HepG2 (cell line): ENCODE data around the gene NCAM2. TPM values are rescaled to one million over a fixed set of nuclear protein-coding genes. Genes with fewer than 3 reads are reported as not detected.

ENCODE experiments used
- ATAC-seq: fragments of 200-7000 bp; cut with Tn5 transposase; 3 replicates; pipeline ENCODE4 v1.9.1; 2020; ENCODE audit warnings: mild to moderate bottlenecking, moderate library complexity
- BruUV-seq: library from RNA; stranded (reverse); fragments of 400-500 nt; replicated peaks from 2 replicates; lab custom pipeline; 2021; lab: Mats Ljungman, UMichigan
- CTCF ChIA-PET: fragments of 300-600 bp; formaldehyde crosslinking; extraction: SDS; loops from one replicate; lab custom pipeline; 2021; ENCODE audit warnings: low total read pairs, inconsistent platforms, low intra/inter-chr PET ratio; lab: Yijun Ruan, JAX
- POLR2A ChIA-PET: fragments of 350-600 bp; sonication (Branson Sonifier 250); formaldehyde crosslinking; loops from one replicate; lab custom pipeline; 2020; ENCODE audit warnings: antibody characterized with exemption, inconsistent platforms; lab: Yijun Ruan, JAX
- DNase-seq: peaks from one replicate; pipeline ENCODE4 v3.0.0-alpha.2; 2015; ENCODE audit warnings: low spot score
- FAIRE-seq: peaks from 3 replicates; lab custom pipeline; 2011; peaks lifted over from hg19 to GRCh38; lab: Jason Lieb, UNC
- H2AFZ ChIP-seq: one replicate; pipeline ENCODE4 v1.6.1; 2011; ENCODE audit warnings: low read length, inconsistent platforms
- H3K27ac ChIP-seq: fragments of 300-600 bp; 3 replicates; pipeline ENCODE4 v1.8.0; 2011; ENCODE audit warnings: mixed run types, mild to moderate bottlenecking, mixed read lengths, low read length, inconsistent platforms; ENCODE audit not compliant: insufficient read depth; ENCODE audit errors: extremely low read length
- H3K27me3 ChIP-seq, 2 experiments: fragments of 200-600 bp in 1 of 2; 2 replicates in 1 of 2; 3 replicates in 1 of 2; pipeline versions ENCODE4 v1.6.0 to v1.8.0; 2011; ENCODE audit warnings: low read length in 2 of 2, mild to moderate bottlenecking in 2 of 2, moderate library complexity in 2 of 2, inconsistent platforms in 1 of 2; ENCODE audit not compliant: insufficient read depth in 2 of 2, control insufficient read depth in 1 of 2
- H3K36me3 ChIP-seq, 2 experiments: fragments of 200-600 bp in 1 of 2; replicated peaks in 1 of 2; 2 replicates in 1 of 2; 3 replicates in 1 of 2; pipeline versions ENCODE4 v1.5.1 to v1.8.0; 2011; ENCODE audit warnings: low read length in 2 of 2, inconsistent platforms in 1 of 2; ENCODE audit not compliant: insufficient read depth in 2 of 2, control insufficient read depth in 1 of 2
- H3K4me1 ChIP-seq: 2 replicates; pipeline ENCODE4 v1.5.1; 2012; ENCODE audit warnings: low read length, inconsistent platforms; ENCODE audit not compliant: insufficient read depth
- H3K4me2 ChIP-seq: 2 replicates; pipeline ENCODE4 v1.6.0; 2011; ENCODE audit warnings: low read depth, low read length, inconsistent platforms
- H3K4me3 ChIP-seq, 3 experiments: fragments of 200-600 bp in 1 of 3; sonication (generic), shearing (Covaris generic) in 1 of 3; replicated peaks in 1 of 3; 2 replicates each; pipeline ENCODE4 v1.5.1; 2011 to 2016; ENCODE audit warnings: low read length in 3 of 3, inconsistent platforms in 2 of 3, low read depth in 2 of 3, mild to moderate bottlenecking in 2 of 3, control low read depth in 1 of 3, mixed read lengths in 1 of 3; ENCODE audit not compliant: insufficient read depth in 1 of 3
- H3K79me2 ChIP-seq: one replicate; pipeline ENCODE4 v1.6.1; 2011; ENCODE audit warnings: low read length, inconsistent platforms; ENCODE audit not compliant: insufficient read depth
- H3K9ac ChIP-seq: 2 replicates; pipeline ENCODE4 v1.6.0; 2011; ENCODE audit warnings: mild to moderate bottlenecking, low read depth, low read length, inconsistent platforms; ENCODE audit not compliant: insufficient read depth
- H3K9me3 ChIP-seq: 2 replicates; pipeline ENCODE4 v1.5.1; 2012; ENCODE audit warnings: mild to moderate bottlenecking, low read length
- H4K20me1 ChIP-seq: 2 replicates; pipeline ENCODE4 v1.6.0; 2011; ENCODE audit warnings: inconsistent platforms, mild to moderate bottlenecking, low read length, moderate library complexity; ENCODE audit not compliant: insufficient read depth
- NFYC ChIP-seq: IDR thresholded peaks from 2 replicates; pipeline ENCODE4 v1.6.1; 2016; ENCODE audit warnings: missing genetic modification reagents, missing compliant biosample characterization
- ZBTB14 ChIP-seq: sonication (generic); formaldehyde crosslinking; IDR thresholded peaks from 2 replicates; pipeline ENCODE4 v1.4.0; 2020; ENCODE audit warnings: missing genetic modification reagents
- ZBTB26 ChIP-seq: IDR thresholded peaks from 2 replicates; pipeline ENCODE4 v1.6.1; 2016; ENCODE audit warnings: missing compliant biosample characterization, missing genetic modification reagents, borderline replicate concordance
- ZNF441 ChIP-seq: sonication (generic); formaldehyde crosslinking; IDR thresholded peaks from 2 replicates; pipeline ENCODE4 v1.7.0; 2021; ENCODE audit warnings: missing genetic modification reagents, borderline replicate concordance
- ZNF496 ChIP-seq: sonication (generic); formaldehyde crosslinking; IDR thresholded peaks from 2 replicates; pipeline ENCODE4 v1.8.1; 2023; ENCODE audit warnings: mild to moderate bottlenecking, moderate library complexity, missing genetic modification reagents; ENCODE audit not compliant: insufficient replicate concordance
- ZNF577 ChIP-seq: sonication (generic); formaldehyde crosslinking; IDR thresholded peaks from 2 replicates; pipeline ENCODE4 v1.4.0; 2020; ENCODE audit warnings: mild to moderate bottlenecking, low read depth, missing genetic modification reagents, borderline replicate concordance
- ZNF800 ChIP-seq: sonication (generic); formaldehyde crosslinking; IDR thresholded peaks from 2 replicates; pipeline ENCODE4 v1.4.0; 2020; ENCODE audit warnings: missing genetic modification reagents
- WGBS: methylation state at CpG from one replicate; pipeline ENCODE4 v1.1.6; 2017; ENCODE audit warnings: low lambda C conversion rate; 5-methylcytosine and 5-hydroxymethylcytosine counted together
- in situ Hi-C: cut with HindIII; loops from 2 replicates; pipeline ENCODE4 v1.10.0; 2017; ENCODE audit warnings: low pct_unique_long_range_greater_than_20kb; ENCODE audit not compliant: extremely low pct_ligation_motif_present
- intact Hi-C: fragments of 100-400 bp; cut with micrococcal nuclease; formaldehyde crosslinking; loops from one replicate; pipeline ENCODE4 v1.10.0; 2022; ENCODE audit not compliant: unreplicated experiment
- polyA plus RNA-seq, 8 experiments: library from polyadenylated mRNA; depleted of rRNA in 3 of 8; stranded (reverse) in 7 of 8; unstranded in 1 of 8; fragments of >200 nt; fragmentation: Illumina TruSeq in 4 of 8; extraction: Trizol in 4 of 8; gene quantifications; 2 replicates each; pipeline versions ENCODE4 v1.2.1 to v1.2.3, GENCODE V29; 2011 to 2016; ENCODE audit warnings: low read depth in 4 of 8, missing spikeins in 1 of 8, mixed read lengths in 1 of 8; ENCODE audit not compliant: insufficient read depth in 1 of 8
- total RNA-seq, 5 experiments: library from RNA; depleted of rRNA; stranded (reverse); fragments of >200 nt; fragmentation: Illumina TruSeq; extraction: Trizol; gene quantifications; 2 replicates each; pipeline ENCODE4 v1.2.3, GENCODE V29; 2016; ENCODE audit warnings: low read depth in 1 of 5
- TF ChIP-seq, protein P1 (sequence below): sonication (generic); formaldehyde crosslinking; IDR thresholded peaks from 2 replicates; pipeline ENCODE4 v1.5.0; 2020; ENCODE audit warnings: mild to moderate bottlenecking, missing genetic modification reagents
- TF ChIP-seq, protein P2 (sequence below): sonication (generic); formaldehyde crosslinking; IDR thresholded peaks from 2 replicates; pipeline ENCODE4 v1.8.1; 2023; ENCODE audit warnings: mild to moderate bottlenecking, missing genetic modification reagents, borderline replicate concordance
- TF ChIP-seq, protein P3 (sequence below): sonication (generic); formaldehyde crosslinking; IDR thresholded peaks from 2 replicates; pipeline ENCODE4 v1.4.0; 2020; ENCODE audit warnings: missing genetic modification reagents, borderline replicate concordance

The NCAM2 gene
- total and polyA plus RNA-seq, 2 of the 13 experiments (the other 11 are each of a cell fraction or from before 2014, with no cell fraction given), result not detected

DNA sequence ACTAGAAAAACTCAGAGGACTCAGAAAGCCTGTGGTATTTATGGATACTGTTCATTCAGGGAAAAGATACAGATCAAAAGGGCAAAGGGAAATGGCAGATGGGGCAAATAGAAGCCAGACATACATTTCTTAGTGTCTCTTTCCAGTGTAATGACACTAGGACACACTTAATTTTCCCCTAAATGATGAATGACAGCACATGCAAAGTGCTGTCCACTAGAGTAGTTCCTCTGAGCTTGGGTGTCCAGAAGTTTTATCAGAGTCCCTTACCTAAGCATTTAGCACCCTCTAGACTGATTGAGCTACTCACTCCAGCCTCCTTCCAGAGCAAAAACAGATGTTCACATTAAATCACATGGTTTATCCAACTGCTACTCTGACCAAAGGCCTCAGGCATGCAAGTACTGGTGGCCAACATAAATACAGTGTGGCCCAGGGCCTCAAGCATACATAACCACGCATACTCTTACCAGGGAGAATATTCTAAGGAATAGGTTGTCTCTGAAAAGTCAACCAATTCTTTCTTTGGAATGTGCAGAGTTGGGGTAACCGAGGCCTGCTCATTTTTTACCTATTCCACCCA lies 166.9 kb downstream of the NCAM2 start:
- H4K20me1 ChIP-seq, result no peaks in the 10 kb centered on the region
- WGBS, result 0% methylated on average over 2 of the region's 2 CpGs
- intact Hi-C loops, result no loop called here
- no peak overlapping the region for H2AFZ ChIP-seq
- no peak overlapping the region for H3K27ac ChIP-seq
- no peak for FAIRE-seq
- peaks cover 35% of the 10 kb centered on the region for H3K9me3 ChIP-seq
- no TSS peak for BruUV-seq
- no peak overlapping the region for H3K9ac ChIP-seq
- no peaks in the 10 kb centered on the region for H3K4me1 ChIP-seq
- ChIA-PET CTCF (no interaction called here), POLR2A (no interaction called here)
- no peak for TF ChIP-seq NFYC (CRISPR knock-in tag)
- TF ChIP-seq ZBTB14 (CRISPR knock-in tag), result no peak
- no peak for TF ChIP-seq ZNF577 (CRISPR knock-in tag)
- no peak for TF ChIP-seq ZBTB26 (CRISPR knock-in tag)
- no peak for TF ChIP-seq ZNF800 (CRISPR knock-in tag)
- TF ChIP-seq, protein P1, sequence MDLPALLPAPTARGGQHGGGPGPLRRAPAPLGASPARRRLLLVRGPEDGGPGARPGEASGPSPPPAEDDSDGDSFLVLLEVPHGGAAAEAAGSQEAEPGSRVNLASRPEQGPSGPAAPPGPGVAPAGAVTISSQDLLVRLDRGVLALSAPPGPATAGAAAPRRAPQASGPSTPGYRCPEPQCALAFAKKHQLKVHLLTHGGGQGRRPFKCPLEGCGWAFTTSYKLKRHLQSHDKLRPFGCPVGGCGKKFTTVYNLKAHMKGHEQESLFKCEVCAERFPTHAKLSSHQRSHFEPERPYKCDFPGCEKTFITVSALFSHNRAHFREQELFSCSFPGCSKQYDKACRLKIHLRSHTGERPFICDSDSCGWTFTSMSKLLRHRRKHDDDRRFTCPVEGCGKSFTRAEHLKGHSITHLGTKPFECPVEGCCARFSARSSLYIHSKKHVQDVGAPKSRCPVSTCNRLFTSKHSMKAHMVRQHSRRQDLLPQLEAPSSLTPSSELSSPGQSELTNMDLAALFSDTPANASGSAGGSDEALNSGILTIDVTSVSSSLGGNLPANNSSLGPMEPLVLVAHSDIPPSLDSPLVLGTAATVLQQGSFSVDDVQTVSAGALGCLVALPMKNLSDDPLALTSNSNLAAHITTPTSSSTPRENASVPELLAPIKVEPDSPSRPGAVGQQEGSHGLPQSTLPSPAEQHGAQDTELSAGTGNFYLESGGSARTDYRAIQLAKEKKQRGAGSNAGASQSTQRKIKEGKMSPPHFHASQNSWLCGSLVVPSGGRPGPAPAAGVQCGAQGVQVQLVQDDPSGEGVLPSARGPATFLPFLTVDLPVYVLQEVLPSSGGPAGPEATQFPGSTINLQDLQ (CRISPR knock-in tag), result no peak
- TF ChIP-seq, protein P2, sequence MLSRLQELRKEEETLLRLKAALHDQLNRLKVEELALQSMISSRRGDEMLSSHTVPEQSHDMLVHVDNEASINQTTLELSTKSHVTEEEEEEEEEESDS (CRISPR knock-in tag), result no peak
- TF ChIP-seq, protein P3, sequence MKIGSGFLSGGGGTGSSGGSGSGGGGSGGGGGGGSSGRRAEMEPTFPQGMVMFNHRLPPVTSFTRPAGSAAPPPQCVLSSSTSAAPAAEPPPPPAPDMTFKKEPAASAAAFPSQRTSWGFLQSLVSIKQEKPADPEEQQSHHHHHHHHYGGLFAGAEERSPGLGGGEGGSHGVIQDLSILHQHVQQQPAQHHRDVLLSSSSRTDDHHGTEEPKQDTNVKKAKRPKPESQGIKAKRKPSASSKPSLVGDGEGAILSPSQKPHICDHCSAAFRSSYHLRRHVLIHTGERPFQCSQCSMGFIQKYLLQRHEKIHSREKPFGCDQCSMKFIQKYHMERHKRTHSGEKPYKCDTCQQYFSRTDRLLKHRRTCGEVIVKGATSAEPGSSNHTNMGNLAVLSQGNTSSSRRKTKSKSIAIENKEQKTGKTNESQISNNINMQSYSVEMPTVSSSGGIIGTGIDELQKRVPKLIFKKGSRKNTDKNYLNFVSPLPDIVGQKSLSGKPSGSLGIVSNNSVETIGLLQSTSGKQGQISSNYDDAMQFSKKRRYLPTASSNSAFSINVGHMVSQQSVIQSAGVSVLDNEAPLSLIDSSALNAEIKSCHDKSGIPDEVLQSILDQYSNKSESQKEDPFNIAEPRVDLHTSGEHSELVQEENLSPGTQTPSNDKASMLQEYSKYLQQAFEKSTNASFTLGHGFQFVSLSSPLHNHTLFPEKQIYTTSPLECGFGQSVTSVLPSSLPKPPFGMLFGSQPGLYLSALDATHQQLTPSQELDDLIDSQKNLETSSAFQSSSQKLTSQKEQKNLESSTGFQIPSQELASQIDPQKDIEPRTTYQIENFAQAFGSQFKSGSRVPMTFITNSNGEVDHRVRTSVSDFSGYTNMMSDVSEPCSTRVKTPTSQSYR (CRISPR knock-in tag), result no peak
- TF ChIP-seq ZNF441, result no peak
- no peak for TF ChIP-seq ZNF496 (CRISPR knock-in tag)
- no peak overlapping the region for H3K4me2 ChIP-seq
- in situ Hi-C loops, result loop anchor here (10.0 kb wide), 1 partner anchor 1630 kb away; no protein-coding TSS in a partner anchor
- no peak for DNase-seq
- no peak for ATAC-seq
- H3K27me3 ChIP-seq, result no peaks in the 10 kb centered on the region
- H3K79me2 ChIP-seq, result no peaks in the 10 kb centered on the region
- no peaks in the 10 kb centered on the region for H3K36me3 ChIP-seq
- H3K4me3 ChIP-seq, result no peak overlapping the region
